KMS-11 (cell line): ENCODE data around the gene SLC7A6.

Experiments used
- H2AFZ ChIP-seq: fragments of 200-600 bp; sonication (generic); 2 replicates; pipeline ENCODE4 v1.6.1; 2016; ENCODE audit warnings: antibody characterized with exemption, mixed run types, low read depth
- H3K27ac ChIP-seq: fragments of 200-600 bp; sonication (generic); 2 replicates; pipeline ENCODE4 v1.6.1; 2016; ENCODE audit warnings: mild to moderate bottlenecking, mixed run types
- H3K27me3 ChIP-seq: fragments of 200-600 bp; sonication (generic); 2 replicates; pipeline ENCODE4 v1.6.1; 2017; ENCODE audit warnings: mild to moderate bottlenecking, low read depth, mixed run types, moderate library complexity; ENCODE audit not compliant: insufficient read depth
- H3K36me3 ChIP-seq: fragments of 200-600 bp; sonication (generic); 2 replicates; pipeline ENCODE4 v1.6.1; 2017; ENCODE audit warnings: mild to moderate bottlenecking, mixed run types; ENCODE audit not compliant: insufficient read depth
- H3K4me1 ChIP-seq: fragments of 200-600 bp; sonication (generic); 2 replicates; pipeline ENCODE4 v1.6.1; 2016; ENCODE audit warnings: mild to moderate bottlenecking, low read depth, mixed run types; ENCODE audit not compliant: poor library complexity, severe bottlenecking
- H3K4me2 ChIP-seq: fragments of 200-600 bp; sonication (generic); 2 replicates; pipeline ENCODE4 v1.7.0; 2016; ENCODE audit warnings: mild to moderate bottlenecking, mixed run types
- H3K4me3 ChIP-seq: fragments of 200-600 bp; sonication (generic); IDR thresholded peaks from 2 replicates; pipeline ENCODE4 v1.6.1; 2017; ENCODE audit warnings: low read depth, low read length, mixed read lengths; ENCODE audit not compliant: insufficient read depth
- H3K79me2 ChIP-seq: fragments of 200-600 bp; sonication (generic); 2 replicates; pipeline ENCODE4 v1.6.1; 2016; ENCODE audit warnings: low read depth, mixed run types; ENCODE audit not compliant: insufficient read depth
- H3K9ac ChIP-seq: fragments of 200-600 bp; sonication (generic); 2 replicates; pipeline ENCODE4 v1.6.1; 2016; ENCODE audit warnings: mild to moderate bottlenecking, mixed run types
- H4K20me1 ChIP-seq: fragments of 200-600 bp; sonication (generic); 2 replicates; pipeline ENCODE4 v1.6.1; 2016; ENCODE audit warnings: mild to moderate bottlenecking, mixed run types; ENCODE audit not compliant: insufficient read depth
- TF ChIP-seq, protein P1 (sequence below): fragments of 200-600 bp; sonication (generic); conservative IDR thresholded peaks from 2 replicates; pipeline ENCODE4 v1.6.1; 2017; ENCODE audit warnings: low read depth, mild to moderate bottlenecking, antibody characterized with exemption, low read length, moderate library complexity, mixed read lengths

Gene SLC7A6

DNA sequence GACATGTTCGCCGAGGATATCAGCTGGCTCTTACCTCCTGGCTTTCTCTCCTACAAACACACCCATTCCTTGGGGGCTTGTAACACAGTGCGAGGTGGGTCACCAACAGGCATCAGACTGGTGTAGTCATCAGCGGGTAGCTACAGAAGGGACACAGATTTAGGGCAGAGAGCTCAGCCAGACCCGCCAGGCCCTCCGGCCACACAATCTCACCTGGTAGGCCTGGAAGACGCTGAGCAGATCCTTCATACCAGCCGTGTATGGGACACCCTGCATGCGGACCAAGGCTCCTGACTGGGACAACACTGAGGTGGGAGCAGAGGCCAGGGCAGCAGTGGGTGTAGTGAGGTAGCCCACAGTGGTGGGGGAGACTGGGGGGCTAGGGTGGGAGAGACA, 34.2 kb upstream of the SLC7A6 start:
- H3K27me3 ChIP-seq: no peaks in the 10 kb centered on the region
- no peak overlapping the region for H3K4me3 ChIP-seq
- TF ChIP-seq, protein P1, sequence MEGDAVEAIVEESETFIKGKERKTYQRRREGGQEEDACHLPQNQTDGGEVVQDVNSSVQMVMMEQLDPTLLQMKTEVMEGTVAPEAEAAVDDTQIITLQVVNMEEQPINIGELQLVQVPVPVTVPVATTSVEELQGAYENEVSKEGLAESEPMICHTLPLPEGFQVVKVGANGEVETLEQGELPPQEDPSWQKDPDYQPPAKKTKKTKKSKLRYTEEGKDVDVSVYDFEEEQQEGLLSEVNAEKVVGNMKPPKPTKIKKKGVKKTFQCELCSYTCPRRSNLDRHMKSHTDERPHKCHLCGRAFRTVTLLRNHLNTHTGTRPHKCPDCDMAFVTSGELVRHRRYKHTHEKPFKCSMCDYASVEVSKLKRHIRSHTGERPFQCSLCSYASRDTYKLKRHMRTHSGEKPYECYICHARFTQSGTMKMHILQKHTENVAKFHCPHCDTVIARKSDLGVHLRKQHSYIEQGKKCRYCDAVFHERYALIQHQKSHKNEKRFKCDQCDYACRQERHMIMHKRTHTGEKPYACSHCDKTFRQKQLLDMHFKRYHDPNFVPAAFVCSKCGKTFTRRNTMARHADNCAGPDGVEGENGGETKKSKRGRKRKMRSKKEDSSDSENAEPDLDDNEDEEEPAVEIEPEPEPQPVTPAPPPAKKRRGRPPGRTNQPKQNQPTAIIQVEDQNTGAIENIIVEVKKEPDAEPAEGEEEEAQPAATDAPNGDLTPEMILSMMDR: no peak
- H3K4me2 ChIP-seq: no peak overlapping the region
- H3K9ac ChIP-seq: no peak overlapping the region
- H3K27ac ChIP-seq: no peak overlapping the region
- peaks cover 23% of the 10 kb centered on the region for H3K4me1 ChIP-seq
- no peaks in the 10 kb centered on the region for H3K36me3 ChIP-seq
- H2AFZ ChIP-seq: no peak overlapping the region
- H3K79me2 ChIP-seq: no peaks in the 10 kb centered on the region
- H4K20me1 ChIP-seq: no peaks in the 10 kb centered on the region

DNA sequence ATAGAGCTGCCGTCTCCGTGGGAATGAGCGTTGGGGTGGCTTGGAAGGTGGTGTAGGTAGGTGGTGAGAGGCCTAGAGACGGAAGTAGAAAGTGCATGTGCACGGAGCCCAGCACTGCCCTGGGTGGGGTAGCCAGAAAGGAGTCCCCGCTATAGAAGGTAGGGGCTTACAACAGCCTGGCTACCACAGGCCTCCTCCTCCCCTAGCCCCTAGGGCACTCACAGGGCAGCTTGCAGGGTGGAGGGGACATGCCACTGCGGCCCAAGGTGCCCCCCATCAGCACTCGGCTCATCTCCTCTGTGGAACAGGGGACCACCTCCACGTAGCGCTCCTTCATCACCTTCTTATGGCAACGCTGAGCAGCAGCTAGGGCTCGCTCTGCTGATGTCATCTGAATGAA, 33.4 kb upstream of the SLC7A6 start:
- no peak overlapping the region for H3K4me2 ChIP-seq
- H3K36me3 ChIP-seq: no peaks in the 10 kb centered on the region
- H3K27ac ChIP-seq: no peak overlapping the region
- no peak overlapping the region for H2AFZ ChIP-seq
- H3K4me3 ChIP-seq: no peak overlapping the region
- no peaks in the 10 kb centered on the region for H4K20me1 ChIP-seq
- peaks cover 23% of the 10 kb centered on the region for H3K4me1 ChIP-seq
- no peaks in the 10 kb centered on the region for H3K79me2 ChIP-seq
- H3K9ac ChIP-seq: no peak overlapping the region
- no peaks in the 10 kb centered on the region for H3K27me3 ChIP-seq
- TF ChIP-seq, protein P1: no peak

GRCh38 chr16:68231384-68232136, 32.8 kb upstream of the SLC7A6 start:
- TF ChIP-seq, protein P1: no peak
- Histone ChIP-seq H3K4me3 (no peak overlapping the region), H4K20me1 (no peaks in the 10 kb centered on the region), H3K9ac (no peak overlapping the region), H3K27ac (no peak overlapping the region), H3K36me3 (no peaks in the 10 kb centered on the region), H3K4me1 (peaks cover 21% of the 10 kb centered on the region), H3K27me3 (no peaks in the 10 kb centered on the region), H3K4me2 (no peak overlapping the region), H2AFZ (no peak overlapping the region), H3K79me2 (no peaks in the 10 kb centered on the region)

DNA sequence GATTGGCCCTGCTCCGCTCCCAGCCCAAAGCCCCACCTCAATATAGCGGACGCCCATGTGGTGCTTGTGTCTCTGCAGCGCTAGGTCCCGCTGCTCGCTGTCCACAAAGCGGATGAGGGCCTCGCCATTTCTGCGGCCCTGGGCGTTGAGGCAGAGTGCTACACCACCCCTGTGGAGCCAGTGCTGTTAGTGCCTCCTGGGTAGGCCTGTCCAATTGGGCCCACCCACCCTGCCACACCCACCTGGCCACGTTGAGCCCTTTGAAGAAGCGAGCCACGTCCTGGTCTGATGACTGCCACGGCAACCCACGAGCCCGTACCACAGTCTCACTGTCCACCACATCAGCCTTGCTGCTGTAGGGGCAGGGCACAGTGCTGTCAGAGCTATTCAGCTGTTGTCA, 32.0 kb upstream of the SLC7A6 start:
- H2AFZ ChIP-seq: no peak overlapping the region
- no peaks in the 10 kb centered on the region for H3K79me2 ChIP-seq
- peaks cover 20% of the 10 kb centered on the region for H3K4me1 ChIP-seq
- H3K27ac ChIP-seq: no peak overlapping the region
- H3K27me3 ChIP-seq: no peaks in the 10 kb centered on the region
- H3K9ac ChIP-seq: no peak overlapping the region
- H3K4me2 ChIP-seq: no peak overlapping the region
- H4K20me1 ChIP-seq: no peaks in the 10 kb centered on the region
- TF ChIP-seq, protein P1: no peak
- H3K36me3 ChIP-seq: no peaks in the 10 kb centered on the region
- H3K4me3 ChIP-seq: no peak overlapping the region
